HCT116 (cell line): ENCODE data around the gene RHOBTB1. TPM values are rescaled to one million over a fixed set of nuclear protein-coding genes. Genes with fewer than 3 reads are reported as not detected.

Experiments used
- ATAC-seq: fragments of 200-7000 bp; cut with Tn5 transposase; 2 replicates; pipeline ENCODE4 v1.9.1; 2020; ENCODE audit warnings: mild to moderate bottlenecking, moderate library complexity
- BruUV-seq: library from RNA; stranded (reverse); fragments of 400-500 nt; replicated peaks from 2 replicates; lab custom pipeline; 2021; lab: Mats Ljungman, UMichigan
- CTCF ChIA-PET: fragments of 300-600 bp; sonication (Branson Sonifier 250); formaldehyde crosslinking; loops from one replicate; lab custom pipeline; 2021; ENCODE audit warnings: antibody characterized with exemption; lab: Charles Lee
- POLR2A ChIA-PET: fragments of 300-600, 350-600 bp; sonication (Branson Sonifier 250); formaldehyde crosslinking; loops from one replicate; lab custom pipeline; 2021; ENCODE audit warnings: antibody characterized with exemption; lab: Charles Lee
- RAD21 ChIA-PET, 2 experiments: fragments of 300-600 bp; sonication (Branson Sonifier 250); formaldehyde crosslinking; loops; one replicate each; lab custom pipeline; 2023; ENCODE audit warnings: low total read pairs in 2 of 2; ENCODE audit not compliant: uncharacterized antibody in 2 of 2, unreplicated experiment in 2 of 2, low non-redundant PET in 1 of 2; lab: Charles Lee
- DNase-seq: peaks from one replicate; pipeline ENCODE4 v3.0.0-alpha.2; 2010; ENCODE audit warnings: low read depth, low spot score
- H2AFZ ChIP-seq: fragments of 200-600 bp; shearing (Covaris generic), sonication (generic); 2 replicates; pipeline ENCODE4 v1.6.1; 2017; ENCODE audit warnings: low read depth, mixed run types, mixed read lengths, antibody characterized with exemption, low read length; ENCODE audit not compliant: poor library complexity, severe bottlenecking
- H3K27ac ChIP-seq: 2 replicates; pipeline ENCODE4 v1.5.1; 2012; ENCODE audit warnings: low read depth, low read length
- H3K27me3 ChIP-seq: fragments of 200-600 bp; sonication (generic); 2 replicates; pipeline ENCODE4 v1.6.1; 2016; ENCODE audit warnings: mixed run types, low read length, mixed read lengths; ENCODE audit not compliant: insufficient read depth
- H3K36me3 ChIP-seq, 2 experiments: fragments of 200-500 bp in 1 of 2; fragments of 200-600 bp in 1 of 2; sonication (Bioruptor generic) in 1 of 2; sonication (generic) in 1 of 2; 2 replicates each; pipeline versions ENCODE4 v1.5.1 to v1.6.1; 2014 to 2016; ENCODE audit warnings: low read length in 2 of 2, inconsistent platforms in 1 of 2, mixed read lengths in 1 of 2, mixed run types in 1 of 2; ENCODE audit not compliant: insufficient read depth in 2 of 2, control insufficient read depth in 1 of 2
- H3K4me1 ChIP-seq, 2 experiments: fragments of 200-600 bp in 1 of 2; sonication (generic) in 1 of 2; 2 replicates each; pipeline versions ENCODE4 v1.5.1 to v1.6.1; 2012 to 2017; ENCODE audit warnings: low read length in 2 of 2, inconsistent platforms in 1 of 2, mild to moderate bottlenecking in 1 of 2, mixed read lengths in 1 of 2, mixed run types in 1 of 2, moderate library complexity in 1 of 2; ENCODE audit not compliant: insufficient read depth in 2 of 2, control insufficient read depth in 1 of 2
- H3K4me2 ChIP-seq: fragments of 200-600 bp; sonication (generic); 2 replicates; pipeline ENCODE4 v1.6.1; 2017; ENCODE audit warnings: mixed run types, low read length, mixed read lengths
- H3K4me3 ChIP-seq, 2 experiments: fragments of 200-600 bp in 1 of 2; sonication (generic) in 1 of 2; replicated peaks in 1 of 2; 2 replicates each; pipeline ENCODE4 v1.5.1; 2011 to 2016; ENCODE audit warnings: low read length in 2 of 2, control low read depth in 1 of 2, low read depth in 1 of 2, mild to moderate bottlenecking in 1 of 2, mixed read lengths in 1 of 2, mixed run types in 1 of 2
- H3K79me2 ChIP-seq: fragments of 200-600 bp; sonication (generic); 2 replicates; pipeline ENCODE4 v1.6.1; 2017; ENCODE audit warnings: mild to moderate bottlenecking, mixed run types, low read length, moderate library complexity, mixed read lengths; ENCODE audit not compliant: insufficient read depth
- H3K9ac ChIP-seq: fragments of 200-600 bp; sonication (generic); 2 replicates; pipeline ENCODE4 v1.6.1; 2016; ENCODE audit warnings: low read length, mixed read lengths
- H3K9me2 ChIP-seq: fragments of 200-600 bp; sonication (generic), shearing (Covaris generic); 2 replicates; pipeline ENCODE4 v1.6.1; 2017; ENCODE audit warnings: mixed run types, mild to moderate bottlenecking, moderate library complexity; ENCODE audit not compliant: insufficient read depth
- H3K9me3 ChIP-seq, 2 experiments: fragments of 200-500 bp in 1 of 2; fragments of 200-600 bp in 1 of 2; sonication (Bioruptor generic) in 1 of 2; sonication (generic) in 1 of 2; 2 replicates each; pipeline ENCODE4 v1.6.1; 2014 to 2017; ENCODE audit warnings: low read length in 2 of 2, mixed read lengths in 2 of 2, inconsistent platforms in 1 of 2, low read depth in 1 of 2, mild to moderate bottlenecking in 1 of 2, mixed run types in 1 of 2, moderate library complexity in 1 of 2; ENCODE audit not compliant: control insufficient read depth in 1 of 2, insufficient read depth in 1 of 2
- H4K20me1 ChIP-seq: fragments of 200-600 bp; sonication (generic), shearing (Covaris generic); 2 replicates; pipeline ENCODE4 v1.6.1; 2017; ENCODE audit warnings: mixed run types, mild to moderate bottlenecking, moderate library complexity; ENCODE audit not compliant: insufficient read depth
- CTCF ChIP-seq, 3 experiments: fragments of 200-600 bp in 1 of 3; sonication (generic) in 1 of 3; IDR thresholded peaks in 2 of 3; conservative IDR thresholded peaks in 1 of 3; 2 replicates each; pipeline ENCODE4 v1.5.1; 2012 to 2017; ENCODE audit warnings: low read depth in 2 of 3, low read length in 2 of 3, antibody characterized with exemption in 1 of 3, borderline replicate concordance in 1 of 3, control low read depth in 1 of 3, mild to moderate bottlenecking in 1 of 3, mixed read lengths in 1 of 3, mixed run types in 1 of 3, moderate library complexity in 1 of 3; ENCODE audit not compliant: insufficient read depth in 1 of 3
- EZH2phosphoT487 ChIP-seq: fragments of 200-600 bp; IDR thresholded peaks from 2 replicates; pipeline ENCODE4 v1.6.1; 2018; ENCODE audit warnings: antibody characterized with exemption, borderline replicate concordance
- FOSL1 ChIP-seq: IDR thresholded peaks from 2 replicates; pipeline ENCODE4 v1.6.1; 2012; ENCODE audit warnings: low read depth
- SIN3A ChIP-seq: IDR thresholded peaks from 2 replicates; pipeline ENCODE4 v1.6.1; 2012; ENCODE audit warnings: low read depth
- ZNF274 ChIP-seq: fragments of 200-500 bp; sonication (Bioruptor generic); IDR thresholded peaks from 2 replicates; pipeline ENCODE4 v1.6.1; 2014; ENCODE audit warnings: mild to moderate bottlenecking, low read depth, low read length, inconsistent platforms
- intact Hi-C: fragments of 100-400 bp; cut with micrococcal nuclease; formaldehyde crosslinking; loops from 2 replicates; pipeline ENCODE4 v1.10.0; 2022
- total RNA-seq: library from RNA; stranded (reverse); gene quantifications from one replicate; pipeline ENCODE4 v1.2.1, GENCODE V29; 2021; ENCODE audit not compliant: unreplicated experiment

The RHOBTB1 gene
- total RNA-seq, 1 experiment from 2014 or later, result 1.6 TPM

GRCh38 chr10:60921633-60922032 is 22.4 kb downstream of the RHOBTB1 start:
- DNase-seq (no peak), ATAC-seq (no peak)
- CTCF ChIA-PET, result no interaction called here
- Histone ChIP-seq H3K4me1 (no peaks in the 10 kb centered on the region), H2AFZ (no peak overlapping the region), H3K36me3 (no peaks in the 10 kb centered on the region), H3K27me3 (no peaks in the 10 kb centered on the region), H3K27ac (no peak overlapping the region), H3K9ac (no peak overlapping the region), H3K4me3 (no peak overlapping the region), H4K20me1 (no peaks in the 10 kb centered on the region), H3K9me3 (no peaks in the 10 kb centered on the region), H3K9me2 (no peaks in the 10 kb centered on the region), H3K79me2 (no peaks in the 10 kb centered on the region), H3K4me2 (no peak overlapping the region)
- POLR2A ChIA-PET, result no interaction called here
- RAD21 ChIA-PET, result no interaction called here
- BruUV-seq, result no TSS peak
- TF ChIP-seq CTCF (IDR thresholded peaks at IDR 0.05 in 2 of 3, conservative IDR thresholded peaks at IDR 0.05 in 1 of 3; ENCODE audit: borderline replicate concordance in 1 of 3, insufficient read depth in 1 of 3, low read depth in 2 of 3, low read length in 2 of 3), result no peak
- TF ChIP-seq EZH2phosphoT487, result no peak
- no peak for TF ChIP-seq SIN3A
- no peak for TF ChIP-seq FOSL1
- intact Hi-C loops, result no loop called here

GRCh38 chr10:60920479-60920878 is 23.5 kb downstream of the RHOBTB1 start:
- H3K79me2 ChIP-seq, result no peaks in the 10 kb centered on the region
- no peaks in the 10 kb centered on the region for H3K9me2 ChIP-seq
- ChIA-PET POLR2A (no interaction called here), CTCF (no interaction called here), RAD21 (no interaction called here)
- intact Hi-C loops, result no loop called here
- H3K4me1 ChIP-seq, result no peaks in the 10 kb centered on the region
- no peaks in the 10 kb centered on the region for H3K36me3 ChIP-seq
- no peak overlapping the region for H3K27ac ChIP-seq
- no peak for TF ChIP-seq ZNF274
- no peak overlapping the region for H3K9ac ChIP-seq
- DNase-seq, result no peak
- no peak overlapping the region for H3K4me2 ChIP-seq
- no peaks in the 10 kb centered on the region for H3K27me3 ChIP-seq
- H3K4me3 ChIP-seq, result no peak overlapping the region
- no TSS peak for BruUV-seq
- H3K9me3 ChIP-seq, result no peaks in the 10 kb centered on the region
- ATAC-seq, result no peak
- H2AFZ ChIP-seq, result no peak overlapping the region
- no peaks in the 10 kb centered on the region for H4K20me1 ChIP-seq
